Measurements from ENCODE around the gene LIN28A. TPM values are rescaled to one million over a fixed set of nuclear protein-coding genes. Genes with fewer than 3 reads are reported as not detected.
A peak's percentile ranks its signal among the peaks of the same experiment; 100 is the strongest.

The LIN28A gene
- total RNA-seq, 1 experiment from 2014 or later: 1,289 TPM

DNA sequence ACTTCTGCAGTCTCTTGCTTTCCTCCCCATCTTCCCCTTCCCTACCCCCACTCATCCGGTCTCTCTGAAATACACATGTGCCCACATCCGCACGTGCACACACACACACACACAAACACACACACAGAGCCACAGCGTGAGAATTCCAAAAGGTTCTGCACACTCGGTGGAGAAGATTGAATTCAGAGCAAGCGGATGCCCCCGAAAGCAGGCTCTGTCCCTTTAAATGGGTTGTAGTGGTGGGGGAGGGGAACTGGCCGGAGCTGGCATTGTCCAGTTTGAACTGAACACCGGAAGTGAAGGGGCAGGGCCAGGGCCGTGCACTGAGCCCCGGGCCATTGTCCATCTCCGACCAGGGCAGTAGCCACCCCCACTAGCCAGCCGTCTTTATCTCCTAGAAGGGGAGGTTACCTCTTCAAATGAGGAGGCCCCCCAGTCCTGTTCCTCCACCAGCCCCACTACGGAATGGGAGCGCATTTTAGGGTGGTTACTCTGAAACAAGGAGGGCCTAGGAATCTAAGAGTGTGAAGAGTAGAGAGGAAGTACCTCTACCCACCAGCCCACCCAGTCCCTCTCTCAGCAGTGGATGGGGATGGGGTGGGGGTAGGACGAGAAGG, 1.3 kb upstream of the LIN28A start:
- H4K5ac ChIP-seq (ENCODE audit: insufficient read length, low read depth, low read length): peak overlapping the region; percentile 86
- H3K27me3 Mint-ChIP-seq (ENCODE audit: low read depth): peaks cover 2% of the 10 kb centered on the region; the same call in 1 of the 2 replicates
- peak overlapping the region; percentile 75 for H3K9ac ChIP-seq (ENCODE audit: extremely low read depth, insufficient read length, low read length)
- H3K9me3 ChIP-seq (ENCODE audit: control insufficient read depth, low read depth, low read length): no peaks in the 10 kb centered on the region
- peak overlapping the region; percentile 76 for H3K18ac ChIP-seq (ENCODE audit: insufficient read length, low read depth, low read length)
- peak; percentile 70 for DNase-seq
- no peaks in the 10 kb centered on the region for H3K27me3 ChIP-seq (ENCODE audit: insufficient read depth, low read length)
- TF ChIP-seq, protein P1, sequence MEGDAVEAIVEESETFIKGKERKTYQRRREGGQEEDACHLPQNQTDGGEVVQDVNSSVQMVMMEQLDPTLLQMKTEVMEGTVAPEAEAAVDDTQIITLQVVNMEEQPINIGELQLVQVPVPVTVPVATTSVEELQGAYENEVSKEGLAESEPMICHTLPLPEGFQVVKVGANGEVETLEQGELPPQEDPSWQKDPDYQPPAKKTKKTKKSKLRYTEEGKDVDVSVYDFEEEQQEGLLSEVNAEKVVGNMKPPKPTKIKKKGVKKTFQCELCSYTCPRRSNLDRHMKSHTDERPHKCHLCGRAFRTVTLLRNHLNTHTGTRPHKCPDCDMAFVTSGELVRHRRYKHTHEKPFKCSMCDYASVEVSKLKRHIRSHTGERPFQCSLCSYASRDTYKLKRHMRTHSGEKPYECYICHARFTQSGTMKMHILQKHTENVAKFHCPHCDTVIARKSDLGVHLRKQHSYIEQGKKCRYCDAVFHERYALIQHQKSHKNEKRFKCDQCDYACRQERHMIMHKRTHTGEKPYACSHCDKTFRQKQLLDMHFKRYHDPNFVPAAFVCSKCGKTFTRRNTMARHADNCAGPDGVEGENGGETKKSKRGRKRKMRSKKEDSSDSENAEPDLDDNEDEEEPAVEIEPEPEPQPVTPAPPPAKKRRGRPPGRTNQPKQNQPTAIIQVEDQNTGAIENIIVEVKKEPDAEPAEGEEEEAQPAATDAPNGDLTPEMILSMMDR (conservative IDR thresholded peaks at IDR 0.05): no peak
- peak overlapping the region; percentile 89 for H2BK12ac ChIP-seq (ENCODE audit: insufficient read length, low read depth, low read length)
- no CpG with 5 or more reads among the region's 16 CpGs for WGBS (ENCODE audit: extremely low coverage, insufficient read length, low lambda C conversion rate)
- H3K4me1 ChIP-seq (ENCODE audit: insufficient read depth, low read length): peaks cover 6% of the 10 kb centered on the region
- no peak overlapping the region; the same call in 1 of the 2 replicates for H3K4ac ChIP-seq (ENCODE audit: low read depth, low read length)
- no peak overlapping the region for H3K56ac ChIP-seq (ENCODE audit: insufficient read length, low read depth, low read length)
- peak overlapping the region; percentile 90 for H3K27ac ChIP-seq (ENCODE audit: insufficient read length, low read depth, low read length)
- no peak overlapping the region for H2BK120ac ChIP-seq (ENCODE audit: low read depth, low read length, poor library complexity, severe bottlenecking)
- H3K4me3 Mint-ChIP-seq: peak overlapping the region; percentile 99
- H2AK5ac ChIP-seq (ENCODE audit: insufficient read length, low read length): no peak overlapping the region
- H2BK20ac ChIP-seq (ENCODE audit: low read depth, low read length, poor library complexity, severe bottlenecking): no peak overlapping the region
- peaks cover 20% of the 10 kb centered on the region; the same call in 1 of the 2 replicates for H3K79me2 ChIP-seq (ENCODE audit: insufficient read depth, low read length)
- H3K14ac ChIP-seq (ENCODE audit: insufficient read depth, low read length): peak overlapping the region; percentile 88; the same call in 1 of the 2 replicates
- peaks cover 43% of the 10 kb centered on the region for H3K23me2 ChIP-seq (ENCODE audit: insufficient read length, low read depth, low read length, poor library complexity, severe bottlenecking)
- peaks cover 30 to 36% (median 36%) of the 10 kb centered on the region in 3 experiments for H3K36me3 Mint-ChIP-seq (ENCODE audit: insufficient read depth in 1 of 3, low read depth in 3 of 3)
- peak overlapping the region; percentile 89 for H3K4me2 ChIP-seq (ENCODE audit: insufficient read depth, insufficient read length, low read length)
- H3K9me3 Mint-ChIP-seq: no peaks in the 10 kb centered on the region; a peak in 1 of 5 replicates
- no peak overlapping the region for H3K23ac ChIP-seq (ENCODE audit: insufficient read length, low read depth, low read length)
- H3K79me1 ChIP-seq (ENCODE audit: insufficient read depth, low read depth, low read length, poor library complexity, severe bottlenecking): no peaks in the 10 kb centered on the region
- H3T11ph ChIP-seq (ENCODE audit: low read length): no peak overlapping the region
- H2BK5ac ChIP-seq (ENCODE audit: insufficient read length, low read length): peak overlapping the region; percentile 80
- peak overlapping the region; percentile 94 for H4K91ac ChIP-seq (ENCODE audit: insufficient read length, low read depth, low read length)
- peaks cover 32 to 33% of the 10 kb centered on the region in 2 experiments for H3K4me1 Mint-ChIP-seq
- no peak overlapping the region for H2BK15ac ChIP-seq (ENCODE audit: low read depth, low read length)
- peak overlapping the region; percentile 91 to 96 (median 94) for H3K27ac Mint-ChIP-seq
- no peaks in the 10 kb centered on the region for H4K20me1 ChIP-seq (ENCODE audit: control insufficient read depth, insufficient read depth, insufficient read length)
- H4K8ac ChIP-seq (replicated peaks; ENCODE audit: insufficient read length, low read depth, low read length): no peak overlapping the region
- no peak overlapping the region for H2AFZ ChIP-seq (ENCODE audit: low read length)
